NB4 (cell line): ENCODE data around the gene RGS3.

ENCODE experiments used
- CTCF ChIP-seq: IDR thresholded peaks from one replicate; pipeline ENCODE4 v1.5.1; 2012; ENCODE audit warnings: low read depth, low read length
- POLR2A ChIP-seq: IDR thresholded peaks from 2 replicates; pipeline ENCODE4 v1.6.1; 2011; ENCODE audit warnings: mild to moderate bottlenecking; ENCODE audit not compliant: insufficient read length; ENCODE audit errors: extremely low read depth

GRCh38 chr9:113513111-113513510 lies 49.6 kb downstream of the RGS3 start:
- TF ChIP-seq POLR2A = no peak
- no peak for TF ChIP-seq CTCF
